GM06990 (cell line): ENCODE results near the gene SPRYD3.

Source experiments
- DNase-seq: peaks from one replicate; pipeline ENCODE4 v3.0.0-alpha.2; 2011; ENCODE audit not compliant: insufficient read length; ENCODE audit errors: extremely low read depth
- H3K27me3 ChIP-seq: replicated peaks from 2 replicates; pipeline ENCODE4 v1.6.0; 2011; ENCODE audit warnings: low read length; ENCODE audit not compliant: control insufficient read depth, insufficient read depth
- H3K36me3 ChIP-seq: 2 replicates; pipeline ENCODE4 v1.5.1; 2011; ENCODE audit warnings: low read length; ENCODE audit not compliant: control insufficient read depth, insufficient read depth
- H3K4me3 ChIP-seq: replicated peaks from 2 replicates; pipeline ENCODE4 v1.5.1; 2011; ENCODE audit warnings: low read depth, mild to moderate bottlenecking, control low read depth, low read length
- TF ChIP-seq, protein P1 (sequence below): IDR thresholded peaks from 2 replicates; pipeline ENCODE4 v1.5.1; 2011; ENCODE audit warnings: low read length, control low read depth, mild to moderate bottlenecking, inconsistent platforms; ENCODE audit not compliant: insufficient read depth, poor library complexity, severe bottlenecking

SPRYD3 gene

GRCh38 chr12:53057816-53058500, 21.2 kb downstream of the SPRYD3 start:
- no peaks in the 10 kb centered on the region; the same call in 1 of the 2 replicates for H3K36me3 ChIP-seq
- TF ChIP-seq, protein P1, sequence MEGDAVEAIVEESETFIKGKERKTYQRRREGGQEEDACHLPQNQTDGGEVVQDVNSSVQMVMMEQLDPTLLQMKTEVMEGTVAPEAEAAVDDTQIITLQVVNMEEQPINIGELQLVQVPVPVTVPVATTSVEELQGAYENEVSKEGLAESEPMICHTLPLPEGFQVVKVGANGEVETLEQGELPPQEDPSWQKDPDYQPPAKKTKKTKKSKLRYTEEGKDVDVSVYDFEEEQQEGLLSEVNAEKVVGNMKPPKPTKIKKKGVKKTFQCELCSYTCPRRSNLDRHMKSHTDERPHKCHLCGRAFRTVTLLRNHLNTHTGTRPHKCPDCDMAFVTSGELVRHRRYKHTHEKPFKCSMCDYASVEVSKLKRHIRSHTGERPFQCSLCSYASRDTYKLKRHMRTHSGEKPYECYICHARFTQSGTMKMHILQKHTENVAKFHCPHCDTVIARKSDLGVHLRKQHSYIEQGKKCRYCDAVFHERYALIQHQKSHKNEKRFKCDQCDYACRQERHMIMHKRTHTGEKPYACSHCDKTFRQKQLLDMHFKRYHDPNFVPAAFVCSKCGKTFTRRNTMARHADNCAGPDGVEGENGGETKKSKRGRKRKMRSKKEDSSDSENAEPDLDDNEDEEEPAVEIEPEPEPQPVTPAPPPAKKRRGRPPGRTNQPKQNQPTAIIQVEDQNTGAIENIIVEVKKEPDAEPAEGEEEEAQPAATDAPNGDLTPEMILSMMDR: no peak
- DNase-seq: no peak
- H3K4me3 ChIP-seq: no peak overlapping the region
- no peaks in the 10 kb centered on the region; the same call in 1 of the 2 replicates for H3K27me3 ChIP-seq

- DNase-seq: no peak
- H3K4me3 ChIP-seq: no peak overlapping the region
Observed at GRCh38 chr12:53056901-53057300, 22.3 kb downstream of the SPRYD3 start.

DNA sequence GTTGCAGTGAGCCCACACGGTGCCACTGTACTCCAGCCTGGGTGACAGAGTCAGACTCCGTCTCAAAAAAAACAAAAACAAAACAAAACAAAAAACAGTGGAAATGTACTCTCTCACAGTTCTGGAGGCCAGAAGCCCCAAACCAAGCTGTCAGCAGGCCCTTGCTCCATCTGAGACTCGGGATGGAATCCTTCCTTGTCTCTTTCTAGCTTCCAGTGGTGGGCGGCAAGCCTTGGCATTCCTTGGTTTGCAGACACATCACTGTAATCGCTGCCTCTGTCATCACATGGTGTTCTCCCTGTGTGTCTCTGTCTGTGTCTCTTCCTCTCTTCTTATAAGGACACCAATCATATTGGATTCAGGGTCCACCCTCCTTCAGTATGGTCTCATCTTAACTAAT, 22.9 kb downstream of the SPRYD3 start:
- H3K27me3 ChIP-seq: no peaks in the 10 kb centered on the region; the same call in 1 of the 2 replicates
- H3K4me3 ChIP-seq: no peak overlapping the region
- TF ChIP-seq, protein P1: no peak
- no peak for DNase-seq
- no peaks in the 10 kb centered on the region for H3K36me3 ChIP-seq

More at GRCh38 chr12:53056901-53057300, 22.3 kb downstream of the SPRYD3 start:
- TF ChIP-seq, protein P1: no peak
- Histone ChIP-seq H3K36me3 (no peaks in the 10 kb centered on the region), H3K27me3 (no peaks in the 10 kb centered on the region; the same call in 1 of the 2 replicates)

DNA sequence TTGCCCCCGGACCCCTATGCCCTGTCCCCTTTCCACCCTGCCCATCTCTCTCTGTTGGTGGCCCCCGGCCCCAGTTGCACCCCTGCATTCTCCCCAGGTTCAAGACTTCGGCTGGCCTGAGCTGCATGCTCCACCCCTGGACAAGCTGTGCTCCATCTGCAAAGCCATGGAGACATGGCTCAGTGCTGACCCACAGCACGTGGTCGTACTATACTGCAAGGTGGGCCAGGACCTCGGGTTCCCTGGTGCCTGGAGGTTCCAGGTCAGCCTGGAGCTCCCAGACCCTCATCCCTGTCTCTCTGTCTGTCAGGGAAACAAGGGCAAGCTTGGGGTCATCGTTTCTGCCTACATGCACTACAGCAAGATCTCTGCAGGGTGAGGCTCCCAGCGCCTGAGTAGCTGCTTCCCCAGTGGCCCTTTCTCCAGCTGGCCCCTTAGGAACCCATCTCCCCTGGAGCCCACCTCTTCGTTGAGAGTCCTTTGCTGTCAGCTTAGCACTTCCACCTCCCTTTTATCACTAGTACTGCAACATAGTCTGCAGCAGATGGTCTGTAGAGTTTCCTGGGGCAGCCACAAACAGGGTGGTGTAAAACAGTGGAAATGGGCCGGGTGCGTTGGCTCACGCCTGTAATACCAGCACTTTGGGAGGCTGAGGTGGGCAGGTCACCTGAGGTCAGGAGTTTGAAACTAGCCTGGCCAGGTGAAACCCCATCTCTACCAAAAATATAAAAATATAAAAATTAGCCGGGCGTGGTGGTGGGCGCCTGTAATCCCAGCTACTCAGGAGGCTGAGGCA, 23.5 kb downstream of the SPRYD3 start:
- Histone ChIP-seq H3K36me3 (no peaks in the 10 kb centered on the region), H3K27me3 (no peaks in the 10 kb centered on the region; the same call in 1 of the 2 replicates), H3K4me3 (no peak overlapping the region)
- no peak for DNase-seq
- TF ChIP-seq, protein P1: no peak

DNA sequence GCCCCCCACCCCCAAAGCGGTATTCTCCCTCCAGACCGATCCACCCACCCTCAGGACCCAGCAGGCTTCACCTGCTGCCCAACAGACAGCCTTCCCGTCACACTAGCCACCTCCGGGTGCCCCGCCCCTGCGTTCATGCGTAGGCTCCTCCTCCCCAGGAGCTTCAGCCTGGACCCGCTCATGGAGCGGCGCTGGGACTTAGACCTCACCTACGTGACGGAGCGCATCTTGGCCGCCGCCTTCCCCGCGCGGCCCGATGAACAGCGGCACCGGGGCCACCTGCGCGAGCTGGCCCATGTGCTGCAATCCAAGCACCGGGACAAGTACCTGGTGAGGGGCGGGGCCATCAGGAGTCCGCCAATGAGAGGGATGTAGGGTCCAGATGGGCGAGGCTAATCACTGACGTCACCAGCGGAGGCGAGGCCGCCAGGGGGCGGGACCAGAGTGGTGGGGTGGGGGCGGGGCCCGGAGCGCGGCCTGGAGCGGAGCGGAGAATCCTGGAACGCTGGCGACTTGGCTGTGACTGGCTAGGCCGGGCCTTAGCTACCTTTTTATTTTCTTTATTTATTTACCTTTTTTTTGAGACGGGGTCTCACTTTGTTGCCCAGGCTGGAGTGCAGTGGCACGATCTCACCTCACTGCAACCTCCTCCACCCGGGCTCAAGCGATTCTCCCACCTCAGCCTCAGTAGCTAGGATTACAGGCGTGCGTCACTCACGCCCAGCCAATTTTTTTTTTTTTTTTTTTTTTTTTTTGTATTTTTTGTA, 24.9 kb downstream of the SPRYD3 start:
- DNase-seq: peak; percentile 87
- TF ChIP-seq, protein P1: no peak
- peak overlapping the region; percentile 72 for H3K4me3 ChIP-seq
- no peaks in the 10 kb centered on the region for H3K36me3 ChIP-seq
- H3K27me3 ChIP-seq: no peaks in the 10 kb centered on the region
